ENCODE results near the gene LEP. TPM values are rescaled to one million over a fixed set of nuclear protein-coding genes. Genes with fewer than 3 reads are reported as not detected.

LEP gene
- total RNA-seq, 1 donor from 2014 or later, result not detected

DNA sequence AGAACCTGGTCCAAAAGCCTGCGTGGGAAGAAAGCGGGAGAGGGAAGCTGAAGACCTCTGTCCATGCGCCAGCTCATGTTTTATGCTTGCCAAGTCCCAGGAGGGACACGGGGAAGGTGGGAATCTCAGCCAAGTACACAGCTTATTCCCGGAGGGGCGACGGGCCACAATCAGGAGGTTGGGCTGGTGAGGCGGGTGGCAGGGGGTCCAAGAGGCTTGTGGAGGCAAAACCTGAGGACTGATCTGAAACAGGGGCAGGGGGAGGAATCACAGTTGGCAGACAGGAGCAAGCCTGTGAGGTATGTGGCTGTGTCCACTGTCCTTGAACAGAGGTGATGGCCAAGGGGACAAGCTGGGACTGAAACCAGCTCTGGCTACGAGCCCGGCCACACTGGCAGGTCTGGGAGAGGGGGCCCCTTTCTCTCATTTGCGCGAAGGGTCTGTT lies 38.0 kb upstream of the LEP start:
- H3K27me3 ChIP-seq, result peaks cover 85% of the 10 kb centered on the region
- no peaks in the 10 kb centered on the region for H3K36me3 Mint-ChIP-seq
- TF ChIP-seq, protein P1, sequence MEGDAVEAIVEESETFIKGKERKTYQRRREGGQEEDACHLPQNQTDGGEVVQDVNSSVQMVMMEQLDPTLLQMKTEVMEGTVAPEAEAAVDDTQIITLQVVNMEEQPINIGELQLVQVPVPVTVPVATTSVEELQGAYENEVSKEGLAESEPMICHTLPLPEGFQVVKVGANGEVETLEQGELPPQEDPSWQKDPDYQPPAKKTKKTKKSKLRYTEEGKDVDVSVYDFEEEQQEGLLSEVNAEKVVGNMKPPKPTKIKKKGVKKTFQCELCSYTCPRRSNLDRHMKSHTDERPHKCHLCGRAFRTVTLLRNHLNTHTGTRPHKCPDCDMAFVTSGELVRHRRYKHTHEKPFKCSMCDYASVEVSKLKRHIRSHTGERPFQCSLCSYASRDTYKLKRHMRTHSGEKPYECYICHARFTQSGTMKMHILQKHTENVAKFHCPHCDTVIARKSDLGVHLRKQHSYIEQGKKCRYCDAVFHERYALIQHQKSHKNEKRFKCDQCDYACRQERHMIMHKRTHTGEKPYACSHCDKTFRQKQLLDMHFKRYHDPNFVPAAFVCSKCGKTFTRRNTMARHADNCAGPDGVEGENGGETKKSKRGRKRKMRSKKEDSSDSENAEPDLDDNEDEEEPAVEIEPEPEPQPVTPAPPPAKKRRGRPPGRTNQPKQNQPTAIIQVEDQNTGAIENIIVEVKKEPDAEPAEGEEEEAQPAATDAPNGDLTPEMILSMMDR (IDR thresholded peaks at IDR 0.05), result no peak
- TF ChIP-seq EZH2 (IDR thresholded peaks at IDR 0.05) (no peak), EZH2phosphoT487 (IDR thresholded peaks at IDR 0.05) (no peak)
- no peak for DNase-seq (ENCODE audit: low spot score)
- peaks cover 39% of the 10 kb centered on the region for H3K27me3 Mint-ChIP-seq (ENCODE audit: insufficient read depth, low read depth)
- no peak overlapping the region for H3K9ac ChIP-seq
- no peaks in the 10 kb centered on the region for H3K9me3 Mint-ChIP-seq
- H4K20me1 ChIP-seq (ENCODE audit: low read depth), result peaks cover 3% of the 10 kb centered on the region
- H3K27ac Mint-ChIP-seq, result no peak overlapping the region
- no peaks in the 10 kb centered on the region for H3F3A ChIP-seq (ENCODE audit: low read depth)
- H3K36me3 ChIP-seq, result no peaks in the 10 kb centered on the region
- H3K27ac ChIP-seq, result no peak overlapping the region
- H3K79me2 ChIP-seq (ENCODE audit: low read depth), result no peaks in the 10 kb centered on the region
- H3K4me3 Mint-ChIP-seq, result no peak overlapping the region
- H3K4me1 Mint-ChIP-seq, result peaks cover 9% of the 10 kb centered on the region
- no peaks in the 10 kb centered on the region for H3K9me3 ChIP-seq (ENCODE audit: low read depth)
- no peak overlapping the region for H3K4me3 ChIP-seq
- peaks cover 14% of the 10 kb centered on the region for H3K4me1 ChIP-seq
- H2AFZ ChIP-seq (replicated peaks), result no peak overlapping the region
- no peak overlapping the region for H3K4me2 ChIP-seq

DNA sequence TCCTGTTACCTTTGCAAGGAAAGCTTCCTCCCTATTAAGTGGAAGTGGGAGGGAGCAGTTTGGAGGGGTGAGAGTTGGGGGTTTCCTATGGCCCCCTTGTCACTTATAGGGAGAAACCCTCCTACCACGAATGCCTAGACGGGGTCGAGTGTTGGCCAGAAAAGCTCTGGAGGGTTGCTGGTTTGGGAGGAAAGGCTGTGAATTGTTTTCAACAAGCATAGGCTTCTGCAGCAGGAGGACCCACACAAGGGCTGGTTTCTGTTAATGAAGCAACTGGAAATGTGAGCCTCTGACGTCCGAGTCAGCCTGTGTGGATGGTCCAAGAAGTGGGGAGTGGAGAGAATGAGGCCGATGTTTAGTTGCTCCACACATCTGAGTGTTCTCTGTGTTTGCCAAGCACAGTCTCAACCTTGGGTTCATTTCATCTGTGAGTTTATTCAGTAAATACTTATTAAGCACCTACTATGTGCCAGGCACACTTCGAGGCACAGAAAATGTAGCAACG lies 37.3 kb upstream of the LEP start:
- peaks cover 3% of the 10 kb centered on the region for H4K20me1 ChIP-seq (ENCODE audit: low read depth)
- TF ChIP-seq EZH2 (IDR thresholded peaks at IDR 0.05), result no peak
- TF ChIP-seq, protein P1 (IDR thresholded peaks at IDR 0.05), result no peak
- no peak for TF ChIP-seq EZH2phosphoT487 (IDR thresholded peaks at IDR 0.05)
- no peak overlapping the region for H3K27ac Mint-ChIP-seq
- H3K79me2 ChIP-seq (ENCODE audit: low read depth), result no peaks in the 10 kb centered on the region
- H3K27ac ChIP-seq, result no peak overlapping the region
- no peak for DNase-seq (ENCODE audit: low spot score)
- H3K9me3 Mint-ChIP-seq, result no peaks in the 10 kb centered on the region
- H3K4me1 ChIP-seq, result peaks cover 14% of the 10 kb centered on the region
- H3K27me3 Mint-ChIP-seq (ENCODE audit: insufficient read depth, low read depth), result peaks cover 39% of the 10 kb centered on the region
- H3K9ac ChIP-seq, result no peak overlapping the region
- peaks cover 9% of the 10 kb centered on the region for H3K4me1 Mint-ChIP-seq
- no peaks in the 10 kb centered on the region for H3F3A ChIP-seq (ENCODE audit: low read depth)
- H3K27me3 ChIP-seq, result peaks cover 79% of the 10 kb centered on the region
- no peak overlapping the region for H3K4me3 Mint-ChIP-seq
- H3K36me3 Mint-ChIP-seq, result no peaks in the 10 kb centered on the region
- no peaks in the 10 kb centered on the region for H3K9me3 ChIP-seq (ENCODE audit: low read depth)
- H3K36me3 ChIP-seq, result no peaks in the 10 kb centered on the region
- no peak overlapping the region for H3K4me2 ChIP-seq
- no peak overlapping the region for H2AFZ ChIP-seq (replicated peaks)
- no peak overlapping the region for H3K4me3 ChIP-seq

DNA sequence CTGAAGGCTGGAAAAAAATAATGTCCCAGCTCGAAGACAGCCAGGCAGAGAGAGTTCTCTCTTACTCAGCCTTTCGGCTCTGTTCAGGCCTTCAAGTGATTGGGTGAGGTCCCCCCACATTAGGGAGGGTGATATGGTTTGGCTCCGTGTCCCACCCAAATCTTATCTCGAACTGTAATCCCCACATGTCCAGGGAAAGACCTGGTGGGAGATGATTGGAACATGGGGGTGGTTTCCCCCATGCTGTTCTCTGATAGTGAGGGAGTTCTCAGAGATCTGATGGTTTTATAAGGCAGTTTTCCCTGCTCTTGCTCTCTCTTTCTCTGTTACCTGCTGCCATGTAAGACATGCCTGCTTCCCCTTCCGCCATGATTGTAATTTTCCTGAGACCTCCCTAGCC lies 36.6 kb upstream of the LEP start:
- Histone ChIP-seq H3K9me3 (ENCODE audit: low read depth) (no peaks in the 10 kb centered on the region), H3K27me3 (peaks cover 72% of the 10 kb centered on the region), H3F3A (ENCODE audit: low read depth) (peaks cover 4% of the 10 kb centered on the region), H3K27ac (no peak overlapping the region), H2AFZ (replicated peaks) (no peak overlapping the region), H3K36me3 (no peaks in the 10 kb centered on the region), H3K79me2 (ENCODE audit: low read depth) (no peaks in the 10 kb centered on the region), H3K4me2 (no peak overlapping the region), H4K20me1 (ENCODE audit: low read depth) (peaks cover 3% of the 10 kb centered on the region), H3K4me1 (peaks cover 14% of the 10 kb centered on the region), H3K4me3 (no peak overlapping the region), H3K9ac (no peak overlapping the region)
- Mint-ChIP-seq H3K4me3 (no peak overlapping the region), H3K36me3 (no peaks in the 10 kb centered on the region), H3K27me3 (ENCODE audit: insufficient read depth, low read depth) (peaks cover 37% of the 10 kb centered on the region), H3K9me3 (no peaks in the 10 kb centered on the region), H3K4me1 (peaks cover 9% of the 10 kb centered on the region), H3K27ac (no peak overlapping the region)
- TF ChIP-seq, protein P1 (IDR thresholded peaks at IDR 0.05), result no peak
- no peak for TF ChIP-seq EZH2phosphoT487 (IDR thresholded peaks at IDR 0.05)
- TF ChIP-seq EZH2 (IDR thresholded peaks at IDR 0.05), result no peak
- DNase-seq (ENCODE audit: low spot score), result no peak

All from neural progenitor cell (in vitro differentiated cells).